ENCODE data around the gene WDCP.

Gene WDCP

DNA sequence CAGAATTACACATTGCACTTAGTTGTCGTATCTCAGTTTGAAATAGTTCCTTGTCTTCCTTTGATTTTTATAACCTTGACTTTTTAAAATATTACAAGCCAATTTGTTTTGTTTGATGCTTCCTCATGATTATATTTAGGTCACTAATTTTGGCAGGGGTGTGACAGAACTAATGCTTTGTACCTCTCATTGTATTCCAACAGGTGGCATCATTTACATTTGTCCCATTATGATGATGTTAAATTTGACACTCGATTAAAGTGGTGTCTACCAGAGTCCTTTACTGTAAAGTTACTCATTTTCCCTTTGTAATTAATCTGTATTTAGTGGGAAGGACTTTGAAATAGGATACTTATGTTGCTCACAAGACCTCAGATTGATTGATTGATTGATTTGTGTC is 58.8 kb downstream of the WDCP start:
- peak in 1 of 2 donors; percentile 10 for DNase-seq
